Transverse colon (tissue), 4 donors: ENCODE measurements around the gene NYNRIN. TPM values are rescaled to one million over a fixed set of nuclear protein-coding genes. Genes with fewer than 3 reads are reported as not detected.
"Not testable (repeated sequence)": the region's sequence is repeated elsewhere in the genome, so short reads cannot be mapped to it uniquely, and the experiment has no call there.

ENCODE experiments used
- DNase-seq: peaks from one replicate; pipeline ENCODE4 v3.0.0-alpha.2; 2019
- H3K27ac ChIP-seq, 4 donors: fragments of 200-600 bp; sonication (generic); 2 replicates each; pipeline ENCODE4 v1.5.1; 2016 to 2018; ENCODE audit warnings: inconsistent platforms in 4 of 4
- H3K27me3 ChIP-seq: fragments of 200-600 bp; sonication (generic); 2 replicates; pipeline ENCODE4 v1.5.1; 2017; ENCODE audit warnings: inconsistent platforms
- H3K36me3 ChIP-seq, 4 donors: fragments of 200-600 bp; sonication (generic); 2 replicates each; pipeline ENCODE4 v1.5.1; 2017 to 2019; ENCODE audit warnings: inconsistent platforms in 4 of 4
- H3K4me1 ChIP-seq, 4 donors: fragments of 200-600 bp; sonication (generic); 2 replicates each; pipeline ENCODE4 v1.5.1; 2017 to 2020; ENCODE audit warnings: inconsistent platforms in 4 of 4
- H3K4me3 ChIP-seq, 4 donors: fragments of 200-600 bp; sonication (generic); 1 replicate in 1 of 4; 2 replicates in 3 of 4; pipeline versions ENCODE4 v1.5.1 to v1.6.1; 2017 to 2019; ENCODE audit warnings: inconsistent platforms in 4 of 4
- H3K9me3 ChIP-seq, 2 donors: fragments of 200-600 bp; sonication (generic); 2 replicates each; pipeline ENCODE4 v1.5.1; 2017 to 2019; ENCODE audit warnings: inconsistent platforms in 2 of 2
- CTCF ChIP-seq, 5 experiments: fragments of 200-600 bp in 3 of 5; fragments of 450-650 bp in 2 of 5; sonication (generic) in 3 of 5; IDR thresholded peaks; 1 replicate in 2 of 5; 2 replicates in 3 of 5; pipeline ENCODE4 v1.5.1; 2016 to 2017; ENCODE audit warnings: antibody characterized with exemption in 5 of 5, inconsistent platforms in 3 of 5, mild to moderate bottlenecking in 2 of 5, moderate library complexity in 1 of 5
- EP300 ChIP-seq: sonication (generic); formaldehyde crosslinking; IDR thresholded peaks from one replicate; pipeline ENCODE4 v1.6.1; 2017; ENCODE audit warnings: antibody characterized with exemption, low read depth
- POLR2A ChIP-seq: fragments of 450-650 bp; IDR thresholded peaks from one replicate; pipeline ENCODE4 v1.6.1; 2016; ENCODE audit warnings: antibody characterized with exemption, mild to moderate bottlenecking, moderate library complexity
- POLR2AphosphoS5 ChIP-seq, 3 donors: sonication (generic); formaldehyde crosslinking; IDR thresholded peaks; one replicate each; pipeline ENCODE4 v1.6.1; 2016; ENCODE audit warnings: antibody characterized with exemption in 3 of 3
- WGBS, 2 donors: methylation state at CpG; one replicate each; pipeline ENCODE4 v1.1.5; 2018; ENCODE audit warnings: low coverage in 1 of 2; 5-methylcytosine and 5-hydroxymethylcytosine counted together
- in situ Hi-C, 4 donors: fragments of 200-750 bp; cut with MboI; loops; one replicate each; pipeline versions ENCODE4 v1.15.0 to v1.15.1; 2017; ENCODE audit warnings: low sequenced_read_pairs in 3 of 4, low pct_ligation_motif_present in 1 of 4, low pct_unique_long_range_greater_than_20kb in 1 of 4
- intact Hi-C: fragments of 100-400 bp; cut with DNase I; formaldehyde crosslinking; loops from one replicate; pipeline ENCODE4 v1.15.1; 2023; ENCODE audit warnings: low total_unique reads
- total RNA-seq, 4 donors: library from RNA; depleted of rRNA; stranded (reverse); fragments of >200 nt; gene quantifications; one replicate each; pipeline ENCODE4 v1.1.0, GENCODE V29; 2016

NYNRIN gene
- total RNA-seq: 10 to 100 TPM in 1 of 4 donors, 1 to 10 TPM in 3; 2.6 to 11.4 (median 9.0) TPM

- no peaks in the 10 kb centered on the region for H3K36me3 ChIP-seq
- TF ChIP-seq POLR2AphosphoS5 (IDR thresholded peaks at IDR 0.05): peak; percentile 20 to 60 (median 43)
- TF ChIP-seq POLR2A: peak; percentile 33
- TF ChIP-seq CTCF (IDR thresholded peaks at IDR 0.05): no peak
- TF ChIP-seq EP300: no peak
- no peaks in the 10 kb centered on the region for H3K9me3 ChIP-seq
- DNase-seq: peak; percentile 62
- 4 to 20% methylated on average over 1 to 31 of the region's 57 CpGs for WGBS, 2 donors
- in situ Hi-C loops (no loop called here), intact Hi-C loops (no loop called here)
- peaks cover 16 to 59% (median 35%) of the 10 kb centered on the region in 4 donors for H3K4me1 ChIP-seq
- peak within 1 kb of the TSS; percentile 52 to 75 (median 63) for H3K4me3 ChIP-seq
- peak within 1 kb of the TSS; percentile 74 to 84 (median 78) for H3K27ac ChIP-seq
- no peaks in the 10 kb centered on the region for H3K27me3 ChIP-seq
Measured at GRCh38 chr14:24398653-24399446, at the start of gene NYNRIN. NYNRIN (plus strand) TSS chr14:24399003; CDS start chr14:24399247, 244 bp downstream.

GRCh38 chr14:24349742-24350141 lies 49.1 kb upstream of the NYNRIN start:
- WGBS, 2 donors: 79 to 84% methylated on average over 5 of the region's 5 CpGs
- no peak for DNase-seq
- TF ChIP-seq CTCF (IDR thresholded peaks at IDR 0.05) (no peak), EP300 (no peak), POLR2A (no peak), POLR2AphosphoS5 (IDR thresholded peaks at IDR 0.05) (no peak)
- Histone ChIP-seq H3K9me3 (no peaks in the 10 kb centered on the region), H3K36me3 (no peaks in the 10 kb centered on the region), H3K4me3 (no peak overlapping the region), H3K4me1 (peaks cover 0 to 15% (median 0%) of the 10 kb centered on the region in 4 donors), H3K27ac (no peak overlapping the region), H3K27me3 (peaks cover 4% of the 10 kb centered on the region)
- intact Hi-C loops: no loop called here
- in situ Hi-C loops: loop anchor here in 1 of 4 donors (25.0 kb wide), 1 partner anchor 88 kb away; the partner anchor contains the start of genes CBLN3, KHNYN and SDR39U1

GRCh38 chr14:24351517-24351916 lies 47.3 kb upstream of the NYNRIN start:
- DNase-seq: no peak
- Histone ChIP-seq H3K27me3 (peaks cover 4% of the 10 kb centered on the region), H3K4me3 (no peak overlapping the region), H3K27ac (no peak overlapping the region), H3K4me1 (peaks cover 0 to 15% (median 0%) of the 10 kb centered on the region in 4 donors), H3K9me3 (no peaks in the 10 kb centered on the region), H3K36me3 (no peaks in the 10 kb centered on the region)
- 24 to 71% methylated on average over 1 to 4 of the region's 4 CpGs for WGBS, 2 donors
- in situ Hi-C loops: no loop called here
- intact Hi-C loops: no loop called here
- TF ChIP-seq POLR2A (no peak), POLR2AphosphoS5 (IDR thresholded peaks at IDR 0.05) (no peak), EP300 (no peak), CTCF (IDR thresholded peaks at IDR 0.05) (no peak)

- DNase-seq: peak; percentile 65
- WGBS, 2 donors: 70 to 86% methylated on average over 3 to 5 of the region's 5 CpGs
Measured at GRCh38 chr14:24353559-24354481, 45.0 kb upstream of the NYNRIN start.

GRCh38 chr14:24354482-24354825 lies 44.3 kb upstream of the NYNRIN start:
- H3K36me3 ChIP-seq, in situ Hi-C loops, H3K27me3 ChIP-seq, DNase-seq, intact Hi-C loops, H3K9me3 ChIP-seq, H3K4me3 ChIP-seq: not testable (repeated sequence)
- 82 to 89% methylated on average over 3 of the region's 3 CpGs for WGBS, 2 donors
- peaks cover 0 to 15% (median 0%) of the 10 kb centered on the region in 4 donors for H3K4me1 ChIP-seq
- peak overlapping the region in 3 of 4 donors; percentile 50 to 61 (median 52) for H3K27ac ChIP-seq

More at GRCh38 chr14:24353559-24354481, 45.0 kb upstream of the NYNRIN start:
- TF ChIP-seq POLR2AphosphoS5 (IDR thresholded peaks at IDR 0.05) (peak in 1 of 3 donors; percentile 23), EP300 (no peak)
- Histone ChIP-seq H3K9me3 (no peaks in the 10 kb centered on the region), H3K27me3 (peaks cover 4% of the 10 kb centered on the region), H3K4me1 (peaks cover 0 to 15% (median 0%) of the 10 kb centered on the region in 4 donors), H3K4me3 (no peak overlapping the region), H3K36me3 (no peaks in the 10 kb centered on the region), H3K27ac (peak overlapping the region in 3 of 4 donors; percentile 50 to 62 (median 61))
- in situ Hi-C loops: no loop called here
- intact Hi-C loops: no loop called here
